GM18867 (cell line): ENCODE results near the gene LRCH1.

Experiments used
- ATAC-seq: cut with Tn5 transposase; IDR thresholded peaks from one replicate; pipeline ENCODE4 v1.9.1; 2021; ENCODE audit warnings: mild to moderate bottlenecking, moderate library complexity; ENCODE audit not compliant: unreplicated experiment

Gene LRCH1

GRCh38 chr13:46609052-46609451, 56.1 kb downstream of the LRCH1 start:
- no peak for ATAC-seq

GRCh38 chr13:46609726-46610125, 56.8 kb downstream of the LRCH1 start:
- ATAC-seq: no peak

DNA sequence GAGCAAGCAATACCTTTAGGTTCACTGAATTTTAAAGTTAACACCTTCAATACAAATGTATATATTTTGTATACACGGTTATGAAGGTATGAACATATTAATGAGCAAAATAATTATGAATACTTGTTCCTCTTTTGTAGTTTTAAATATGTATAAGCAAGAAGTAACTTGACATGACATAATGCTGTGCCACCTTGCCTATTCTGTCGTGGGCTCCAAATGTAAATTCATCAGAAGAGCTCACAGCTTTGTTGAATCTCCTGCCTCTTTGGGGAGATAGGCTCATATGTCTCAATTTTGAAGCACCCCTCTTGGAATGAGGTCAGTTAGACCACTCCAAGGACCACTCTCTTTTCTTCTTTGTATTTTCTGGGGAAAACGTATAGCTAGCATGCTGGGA, 59.3 kb downstream of the LRCH1 start:
- no peak for ATAC-seq

- no peak for ATAC-seq
Observed at GRCh38 chr13:46613409-46614049, 60.6 kb downstream of the LRCH1 start.

GRCh38 chr13:46614582-46614981, 61.6 kb downstream of the LRCH1 start:
- ATAC-seq: no peak

GRCh38 chr13:46615888-46616531, 63.0 kb downstream of the LRCH1 start:
- no peak for ATAC-seq

DNA sequence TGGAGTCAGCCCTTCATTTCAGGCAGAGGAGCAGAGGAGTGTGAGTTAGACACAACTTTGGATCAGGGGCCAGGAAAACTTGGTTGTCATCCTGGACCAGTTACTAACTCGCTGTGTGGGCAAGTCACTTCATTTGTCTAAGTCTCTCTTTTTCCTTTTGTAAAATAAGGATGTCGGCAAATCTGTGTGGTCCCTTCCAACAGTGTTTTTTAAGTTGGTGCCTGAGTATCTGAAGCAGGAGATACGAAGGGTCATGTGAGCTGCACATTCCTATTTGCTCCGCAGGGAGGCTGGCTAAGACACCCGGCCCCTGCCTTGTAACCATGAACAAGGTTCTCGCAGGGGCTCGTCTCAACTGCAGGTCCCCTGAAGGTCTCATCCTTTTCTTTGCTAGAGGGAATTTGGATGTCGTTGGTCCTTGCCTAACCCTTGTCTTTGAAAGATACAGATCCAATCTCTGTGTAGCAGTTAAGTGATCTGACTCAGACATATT, 64.3 kb downstream of the LRCH1 start:
- ATAC-seq: no peak

DNA sequence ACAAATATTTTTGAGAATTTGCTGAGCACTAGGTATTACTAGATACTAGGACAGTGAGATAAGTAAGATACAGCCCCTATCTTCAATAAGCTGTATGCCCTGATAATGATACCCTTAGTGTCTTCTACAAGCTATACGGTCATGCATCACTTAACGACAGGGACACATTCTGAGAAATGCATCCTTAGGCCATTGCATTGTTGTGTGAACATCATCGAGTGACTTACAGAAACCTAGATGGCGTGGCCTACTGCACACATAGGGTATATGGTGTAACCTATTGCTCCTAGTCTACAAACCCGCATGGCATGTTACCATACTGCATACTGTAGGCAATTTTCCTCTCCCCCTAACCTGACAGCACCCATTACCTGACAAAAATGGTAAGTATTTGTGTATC, 64.9 kb downstream of the LRCH1 start:
- no peak for ATAC-seq

DNA sequence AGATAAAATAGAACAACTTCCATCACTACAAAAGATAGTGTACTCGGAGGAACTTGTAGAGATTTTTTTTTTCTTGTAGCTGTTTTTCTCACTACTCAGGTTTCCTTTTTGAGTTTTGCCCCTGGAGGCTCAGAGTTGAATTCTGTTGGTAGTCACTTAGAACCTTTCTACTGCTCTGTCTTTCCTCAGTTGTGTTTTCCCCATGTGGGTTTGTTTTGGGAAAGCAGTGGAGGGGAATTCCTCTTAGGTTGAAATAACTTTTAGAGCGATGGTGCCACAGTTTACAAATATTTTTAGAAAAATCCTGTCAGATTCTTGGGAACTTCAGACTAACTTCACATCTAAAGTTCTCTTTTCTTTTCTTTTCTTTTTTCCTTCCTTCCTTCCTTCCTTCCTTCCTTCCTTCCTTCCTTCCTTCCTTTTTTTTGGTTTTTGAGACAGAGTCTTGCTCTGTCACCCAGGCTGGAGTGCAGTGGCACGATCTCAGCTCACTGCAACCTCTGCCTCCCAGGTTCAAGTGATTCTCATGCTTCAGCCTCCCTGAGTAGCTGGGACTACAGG, 65.8 kb downstream of the LRCH1 start:
- no peak for ATAC-seq

DNA sequence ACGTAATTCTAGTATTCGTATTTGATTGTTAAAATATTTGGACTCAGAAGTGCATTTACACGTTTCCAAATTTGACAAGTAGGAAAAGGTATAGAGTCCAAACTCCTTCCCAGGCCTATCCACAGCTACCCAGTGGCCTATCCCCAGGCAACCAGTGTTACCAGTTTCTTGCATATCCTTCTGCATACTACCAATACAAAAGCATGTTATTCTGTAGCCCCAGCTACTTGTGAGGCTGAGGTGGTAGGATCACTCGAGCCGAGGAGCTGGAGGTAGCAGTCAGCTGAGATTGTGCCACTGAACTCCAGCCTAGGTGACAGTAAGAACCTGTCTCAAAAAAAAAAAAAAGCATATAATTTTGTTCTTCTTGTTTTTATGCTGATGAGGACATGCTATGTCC, 67.1 kb downstream of the LRCH1 start:
- ATAC-seq: no peak

DNA sequence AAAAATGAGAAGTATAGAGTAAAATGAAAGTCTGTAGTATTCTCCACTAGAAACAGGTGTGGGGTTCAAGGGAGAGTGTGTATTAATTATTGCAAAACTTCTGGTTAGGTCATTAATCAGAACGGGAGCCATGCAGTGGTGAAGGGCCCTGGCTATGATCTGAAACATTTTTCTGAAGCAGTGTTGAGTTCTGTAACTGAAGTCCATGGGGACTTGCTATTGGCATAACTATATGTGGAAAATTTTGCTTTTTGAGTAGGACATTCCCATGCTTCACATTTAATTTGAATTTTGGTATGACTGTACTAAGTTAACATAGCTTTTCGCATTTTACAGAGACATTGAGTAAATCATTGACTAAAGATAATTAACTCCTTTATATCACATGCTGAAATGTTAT, 67.5 kb downstream of the LRCH1 start:
- ATAC-seq: no peak

DNA sequence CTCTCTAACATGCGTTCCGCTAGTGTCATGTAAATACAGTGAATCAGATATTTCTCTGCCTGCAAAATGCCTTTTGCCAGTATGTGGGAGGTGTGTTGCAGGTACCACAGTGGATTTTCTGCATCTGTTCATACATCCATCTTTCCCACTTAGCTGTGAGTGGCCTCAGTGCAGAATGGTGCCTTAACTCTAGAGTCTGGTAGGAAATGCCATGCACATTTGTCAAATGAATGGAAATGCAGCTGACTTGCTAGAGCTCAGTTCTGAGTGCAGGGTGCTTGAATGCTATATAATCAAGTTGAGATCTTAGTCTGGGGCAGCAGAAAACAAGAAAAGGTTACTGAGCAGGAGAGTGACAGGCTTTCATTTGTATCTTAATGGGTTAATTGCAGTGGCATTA, 68.2 kb downstream of the LRCH1 start:
- ATAC-seq: no peak

- no peak for ATAC-seq
Observed at GRCh38 chr13:46621792-46622629, 69.0 kb downstream of the LRCH1 start.

- no peak for ATAC-seq
Observed at GRCh38 chr13:46622630-46623256, 69.8 kb downstream of the LRCH1 start.

GRCh38 chr13:46624353-46624752, 71.4 kb downstream of the LRCH1 start:
- no peak for ATAC-seq

DNA sequence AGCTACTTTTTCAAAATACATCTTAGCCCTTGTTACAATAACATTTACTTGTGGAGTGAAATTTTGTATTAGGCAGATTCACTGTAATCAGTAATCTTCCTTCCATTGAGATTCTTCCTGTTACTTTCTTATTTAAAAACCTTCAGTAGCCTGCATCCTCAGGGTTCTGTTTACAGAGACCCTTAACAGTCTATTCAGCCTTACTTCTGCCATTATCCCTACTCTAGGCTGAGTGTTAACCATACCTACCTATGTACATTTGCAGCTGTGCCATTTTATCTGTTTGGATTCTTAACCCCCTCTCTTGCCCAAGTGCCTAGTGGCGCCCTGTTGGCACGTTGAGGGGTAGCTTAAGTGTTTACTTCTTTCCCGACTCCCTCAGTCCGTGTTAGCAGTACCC, 71.9 kb downstream of the LRCH1 start:
- ATAC-seq: no peak

GRCh38 chr13:46627462-46627861, 74.5 kb downstream of the LRCH1 start:
- no peak for ATAC-seq

DNA sequence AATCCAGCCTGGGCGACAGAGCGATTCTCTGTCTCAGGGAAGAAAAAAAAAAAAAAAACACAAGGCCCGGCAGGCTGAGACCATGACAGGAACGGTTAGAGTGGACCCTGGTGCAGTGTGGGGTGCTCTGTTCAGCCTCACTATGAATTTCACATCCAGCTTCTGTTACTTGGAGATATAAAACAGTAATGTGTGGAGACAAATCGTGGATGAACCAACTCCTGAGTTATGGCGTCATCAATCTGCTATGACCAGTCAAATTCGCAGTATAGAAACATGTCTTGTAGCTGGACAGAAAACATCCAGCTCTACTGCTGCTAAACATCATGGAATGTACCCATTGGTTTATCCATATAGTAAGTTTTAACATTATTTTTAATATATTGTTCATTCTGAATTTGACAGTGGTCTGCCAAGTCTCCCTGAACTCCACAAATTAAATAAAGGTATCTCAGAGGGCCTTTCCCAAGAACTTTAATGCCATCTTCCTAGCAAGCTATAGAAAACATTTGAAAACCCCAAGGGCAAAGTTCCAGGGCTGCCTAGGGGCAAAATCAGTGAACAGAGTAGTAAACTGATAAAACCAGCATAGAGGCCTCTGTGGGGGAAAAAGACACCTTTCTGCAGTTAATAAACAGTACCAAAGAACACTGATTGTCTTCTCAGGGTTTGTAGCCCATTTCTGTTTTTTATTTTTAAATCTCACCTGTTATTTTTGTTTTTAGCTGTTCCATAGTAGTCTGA, 75.8 kb downstream of the LRCH1 start:
- ATAC-seq: no peak

DNA sequence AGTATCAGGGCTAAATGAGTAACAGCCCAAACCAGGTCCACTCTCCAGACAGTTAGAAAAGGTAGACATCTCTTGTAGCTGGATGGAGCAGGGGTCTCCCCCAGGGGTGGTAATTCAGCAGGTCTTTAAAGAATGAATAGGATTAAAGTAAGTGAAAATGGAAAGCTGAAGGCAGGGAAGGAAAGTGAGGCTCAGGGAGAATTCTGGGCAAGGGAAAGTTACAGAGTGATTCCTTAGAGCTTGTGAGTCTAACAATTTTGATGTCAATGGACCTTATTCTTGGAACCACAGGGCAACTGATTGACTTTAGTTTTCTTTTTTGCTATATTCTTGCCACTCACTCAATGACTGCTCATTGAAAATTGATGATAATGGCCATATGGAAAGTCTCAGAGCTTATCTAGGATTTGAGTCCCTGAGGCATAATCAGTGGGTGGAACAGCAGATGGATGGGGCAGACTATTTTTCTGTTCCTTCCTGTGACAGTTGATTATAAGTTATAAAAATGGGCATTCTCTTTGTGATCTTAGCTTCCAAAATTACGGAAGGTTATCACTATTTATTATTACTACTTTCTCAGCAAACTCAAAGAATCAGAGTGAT, 76.9 kb downstream of the LRCH1 start:
- ATAC-seq: no peak
